ENCODE measurements around the gene SORL1. TPM values are rescaled to one million over a fixed set of nuclear protein-coding genes. Genes with fewer than 3 reads are reported as not detected.

Gene SORL1
- total and polyA plus RNA-seq, 9 of the 15 experiments (the other 6 are each of a cell fraction or from before 2014, with no cell fraction given) = 0.01 to 0.66 TPM; not detected in 7

GRCh38 chr11:121561716-121562115 lies 109.6 kb downstream of the SORL1 start (continued):
- TF ChIP-seq, protein P1, sequence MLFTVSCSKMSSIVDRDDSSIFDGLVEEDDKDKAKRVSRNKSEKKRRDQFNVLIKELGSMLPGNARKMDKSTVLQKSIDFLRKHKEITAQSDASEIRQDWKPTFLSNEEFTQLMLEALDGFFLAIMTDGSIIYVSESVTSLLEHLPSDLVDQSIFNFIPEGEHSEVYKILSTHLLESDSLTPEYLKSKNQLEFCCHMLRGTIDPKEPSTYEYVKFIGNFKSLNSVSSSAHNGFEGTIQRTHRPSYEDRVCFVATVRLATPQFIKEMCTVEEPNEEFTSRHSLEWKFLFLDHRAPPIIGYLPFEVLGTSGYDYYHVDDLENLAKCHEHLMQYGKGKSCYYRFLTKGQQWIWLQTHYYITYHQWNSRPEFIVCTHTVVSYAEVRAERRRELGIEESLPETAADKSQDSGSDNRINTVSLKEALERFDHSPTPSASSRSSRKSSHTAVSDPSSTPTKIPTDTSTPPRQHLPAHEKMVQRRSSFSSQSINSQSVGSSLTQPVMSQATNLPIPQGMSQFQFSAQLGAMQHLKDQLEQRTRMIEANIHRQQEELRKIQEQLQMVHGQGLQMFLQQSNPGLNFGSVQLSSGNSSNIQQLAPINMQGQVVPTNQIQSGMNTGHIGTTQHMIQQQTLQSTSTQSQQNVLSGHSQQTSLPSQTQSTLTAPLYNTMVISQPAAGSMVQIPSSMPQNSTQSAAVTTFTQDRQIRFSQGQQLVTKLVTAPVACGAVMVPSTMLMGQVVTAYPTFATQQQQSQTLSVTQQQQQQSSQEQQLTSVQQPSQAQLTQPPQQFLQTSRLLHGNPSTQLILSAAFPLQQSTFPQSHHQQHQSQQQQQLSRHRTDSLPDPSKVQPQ (CRISPR knock-in tag; IDR thresholded peaks at IDR 0.05; ENCODE audit: borderline replicate concordance) = no peak
- TF ChIP-seq TCFL5 (CRISPR knock-in tag; conservative IDR thresholded peaks at IDR 0.05) (no peak), ZNF12 (CRISPR knock-in tag; IDR thresholded peaks at IDR 0.05) (no peak), HNRNPLL (IDR thresholded peaks at IDR 0.05; ENCODE audit: low read depth, low read length, poor library complexity, severe bottlenecking) (no peak), ZBTB1 (CRISPR knock-in tag; IDR thresholded peaks at IDR 0.05; ENCODE audit: borderline replicate concordance, low read depth) (no peak)
- TF ChIP-seq, protein P2, sequence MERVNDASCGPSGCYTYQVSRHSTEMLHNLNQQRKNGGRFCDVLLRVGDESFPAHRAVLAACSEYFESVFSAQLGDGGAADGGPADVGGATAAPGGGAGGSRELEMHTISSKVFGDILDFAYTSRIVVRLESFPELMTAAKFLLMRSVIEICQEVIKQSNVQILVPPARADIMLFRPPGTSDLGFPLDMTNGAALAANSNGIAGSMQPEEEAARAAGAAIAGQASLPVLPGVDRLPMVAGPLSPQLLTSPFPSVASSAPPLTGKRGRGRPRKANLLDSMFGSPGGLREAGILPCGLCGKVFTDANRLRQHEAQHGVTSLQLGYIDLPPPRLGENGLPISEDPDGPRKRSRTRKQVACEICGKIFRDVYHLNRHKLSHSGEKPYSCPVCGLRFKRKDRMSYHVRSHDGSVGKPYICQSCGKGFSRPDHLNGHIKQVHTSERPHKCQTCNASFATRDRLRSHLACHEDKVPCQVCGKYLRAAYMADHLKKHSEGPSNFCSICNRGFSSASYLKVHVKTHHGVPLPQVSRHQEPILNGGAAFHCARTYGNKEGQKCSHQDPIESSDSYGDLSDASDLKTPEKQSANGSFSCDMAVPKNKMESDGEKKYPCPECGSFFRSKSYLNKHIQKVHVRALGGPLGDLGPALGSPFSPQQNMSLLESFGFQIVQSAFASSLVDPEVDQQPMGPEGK (CRISPR knock-in tag; IDR thresholded peaks at IDR 0.05; ENCODE audit: borderline replicate concordance) = no peak
